Epithelial cell of proximal tubule (primary cell): ENCODE results near the gene TMEM52. TPM values are rescaled to one million over a fixed set of nuclear protein-coding genes. Genes with fewer than 3 reads are reported as not detected.

Experiments used
- DNase-seq: peaks from one replicate; pipeline ENCODE4 v3.0.0-alpha.2; 2011; ENCODE audit warnings: low read depth
- H3K4me3 ChIP-seq: 2 replicates; pipeline ENCODE4 v1.5.1; 2011; ENCODE audit warnings: low read depth, mild to moderate bottlenecking, low read length
- CTCF ChIP-seq: conservative IDR thresholded peaks from 2 replicates; pipeline ENCODE4 v1.5.1; 2012; ENCODE audit warnings: low read depth, mild to moderate bottlenecking, low read length
- total RNA-seq: library from RNA; depleted of rRNA; stranded (reverse); fragments of >200 nt; gene quantifications from 2 replicates; pipeline ENCODE4 v1.2.3, GENCODE V29; 2015

TMEM52 gene
- total RNA-seq, 1 donor from 2014 or later, result 0.75 TPM

GRCh38 chr1:1956586-1957532 lies 37.8 kb upstream of the TMEM52 start:
- DNase-seq, result no peak
- TF ChIP-seq CTCF, result no peak

GRCh38 chr1:1956101-1956500 lies 37.0 kb upstream of the TMEM52 start:
- H3K4me3 ChIP-seq, result no peak overlapping the region
- no peak for TF ChIP-seq CTCF
- DNase-seq, result no peak

More at GRCh38 chr1:1956586-1957532, 37.8 kb upstream of the TMEM52 start:
- no peak overlapping the region for H3K4me3 ChIP-seq

GRCh38 chr1:1955621-1956094 lies 36.6 kb upstream of the TMEM52 start:
- no peak overlapping the region for H3K4me3 ChIP-seq
- TF ChIP-seq CTCF, result no peak
- no peak for DNase-seq

GRCh38 chr1:1954831-1955441 lies 35.9 kb upstream of the TMEM52 start:
- peak; percentile 31 for TF ChIP-seq CTCF
- no peak for DNase-seq
- H3K4me3 ChIP-seq, result no peak overlapping the region

DNA sequence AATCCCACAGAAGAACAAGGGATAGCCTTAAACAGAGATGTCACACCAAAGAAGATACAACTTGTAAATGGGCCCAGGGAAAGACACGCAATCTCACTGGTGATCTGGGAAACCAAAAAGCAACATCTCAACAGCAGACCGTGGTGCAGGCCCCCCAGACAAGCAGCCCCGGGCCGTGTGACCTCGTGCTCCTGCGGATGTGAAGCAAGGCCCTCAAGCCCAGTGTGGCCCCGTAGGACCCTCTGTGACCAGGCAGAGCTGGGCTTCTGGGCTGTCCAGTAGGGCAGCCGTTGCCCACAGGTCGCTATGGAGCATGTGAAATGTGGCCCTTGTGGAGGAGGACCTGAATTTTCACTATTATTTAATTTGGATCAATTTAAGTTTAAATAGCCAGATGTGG lies 34.9 kb upstream of the TMEM52 start:
- no peak overlapping the region for H3K4me3 ChIP-seq
- no peak for DNase-seq
- TF ChIP-seq CTCF, result no peak

DNA sequence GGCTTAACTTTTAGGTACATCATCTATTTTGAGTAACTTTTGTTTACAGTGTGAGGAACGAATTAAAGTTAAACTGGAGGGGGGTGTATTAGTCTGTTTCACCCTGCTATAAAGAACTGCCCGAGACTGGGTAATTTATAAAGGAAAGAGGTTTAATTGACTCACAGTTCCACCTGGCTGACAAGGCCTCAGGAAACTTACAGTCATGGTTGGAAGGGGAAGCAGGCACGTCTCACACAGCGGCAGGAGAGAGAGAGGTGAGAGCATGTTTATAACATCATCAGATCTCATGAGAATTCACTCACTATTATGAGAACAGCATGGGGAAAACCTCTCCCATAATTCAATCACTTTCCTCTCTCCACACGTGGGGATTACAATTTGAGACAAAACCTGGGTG lies 31.9 kb upstream of the TMEM52 start:
- TF ChIP-seq CTCF, result no peak
- no peak overlapping the region for H3K4me3 ChIP-seq
- no peak for DNase-seq

- no peak for DNase-seq
- no peak overlapping the region for H3K4me3 ChIP-seq
- TF ChIP-seq CTCF, result no peak
These were observed 29.7 kb upstream of the TMEM52 start for GRCh38 chr1:1948783-1949182.
